Activated T-cell treated with anti-CD3 and anti-CD28 coated beads for 1 hour (primary cell): ENCODE measurements around the gene DGCR2.
"Not testable (repeated sequence)": the region's sequence is repeated elsewhere in the genome, so short reads cannot be mapped to it uniquely, and the experiment has no call there.

Experiments
- DNase-seq: peaks from one replicate; pipeline ENCODE4 v3.0.0-alpha.2; 2020; ENCODE audit warnings: low read depth

The DGCR2 gene

DNA sequence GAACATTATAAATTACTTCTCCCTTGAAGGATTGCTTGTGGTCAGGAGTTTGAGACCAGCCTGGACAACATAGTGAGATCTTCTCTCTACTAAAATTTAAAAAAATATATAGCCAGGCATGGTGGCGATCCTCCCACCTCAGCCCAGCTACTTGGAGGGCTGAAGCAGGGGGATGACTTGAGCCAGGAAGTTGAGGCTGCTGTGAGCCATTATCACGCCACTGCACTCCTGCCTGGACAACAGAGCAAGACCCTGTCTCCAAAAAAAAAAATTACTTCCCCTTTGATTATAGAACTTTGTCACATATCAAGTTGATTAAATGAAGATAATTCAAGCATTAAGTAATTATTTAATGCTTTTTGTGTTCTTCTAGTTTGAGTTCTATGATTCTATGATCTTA is 121.0 kb downstream of the DGCR2 start:
- DNase-seq = no peak

DNA sequence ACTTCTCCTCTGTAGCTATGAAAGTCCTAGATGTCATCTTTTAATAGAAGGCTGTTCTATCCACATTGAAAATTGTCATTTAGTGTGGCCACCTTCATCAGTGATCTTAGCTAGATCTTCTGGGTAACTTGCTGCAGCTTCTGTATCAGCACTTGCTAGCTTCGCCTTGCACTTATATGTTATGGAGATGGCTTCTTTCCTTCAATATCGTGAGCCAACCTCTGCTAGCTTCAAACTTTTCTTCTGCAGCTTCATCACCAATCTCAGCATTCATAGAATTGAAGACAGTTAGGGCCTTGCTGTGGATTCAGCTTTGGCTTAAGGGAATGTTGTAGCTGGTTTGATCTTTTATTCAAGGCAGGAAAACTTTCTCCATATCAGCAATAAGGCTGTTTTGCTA is 122.1 kb downstream of the DGCR2 start:
- not testable (repeated sequence) for DNase-seq

DNA sequence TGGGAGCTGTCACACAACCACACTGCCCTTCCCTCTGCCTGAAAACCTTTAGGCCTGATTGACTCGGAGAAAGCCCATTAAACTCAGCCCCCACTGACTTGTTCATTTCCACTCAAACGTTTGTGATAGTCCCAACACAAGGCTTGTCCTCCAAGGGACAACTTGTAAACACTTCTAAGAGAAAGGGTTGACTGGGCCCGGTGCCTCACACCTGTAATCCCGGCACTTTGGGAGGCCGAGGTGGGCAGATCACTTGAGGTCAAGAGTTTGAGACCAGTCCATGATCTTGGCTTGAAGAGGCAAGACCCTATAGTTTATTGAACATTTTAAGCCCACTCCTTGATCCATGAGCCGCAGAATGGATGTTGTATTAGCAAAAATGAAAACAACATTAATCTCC is 122.8 kb downstream of the DGCR2 start:
- DNase-seq = no peak

DNA sequence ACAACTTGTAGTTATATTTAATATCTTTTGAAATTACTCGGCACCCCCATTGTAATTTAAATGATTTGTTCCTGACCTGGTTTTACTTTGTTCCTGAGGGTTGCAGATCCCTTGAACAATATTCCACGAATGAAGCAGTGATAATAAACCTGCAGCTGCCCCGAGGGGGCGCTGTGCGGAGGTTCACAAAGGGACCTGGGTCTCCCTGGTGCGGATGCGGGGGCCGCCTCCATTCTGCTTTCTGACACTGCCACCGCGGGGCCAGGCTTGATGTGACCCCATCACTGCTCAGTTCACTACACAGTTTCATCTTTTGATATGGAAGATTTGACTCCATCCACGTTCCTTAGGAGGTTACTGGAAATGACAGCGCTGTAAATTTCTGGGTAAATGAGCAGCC is 123.2 kb downstream of the DGCR2 start:
- DNase-seq = no peak

DNA sequence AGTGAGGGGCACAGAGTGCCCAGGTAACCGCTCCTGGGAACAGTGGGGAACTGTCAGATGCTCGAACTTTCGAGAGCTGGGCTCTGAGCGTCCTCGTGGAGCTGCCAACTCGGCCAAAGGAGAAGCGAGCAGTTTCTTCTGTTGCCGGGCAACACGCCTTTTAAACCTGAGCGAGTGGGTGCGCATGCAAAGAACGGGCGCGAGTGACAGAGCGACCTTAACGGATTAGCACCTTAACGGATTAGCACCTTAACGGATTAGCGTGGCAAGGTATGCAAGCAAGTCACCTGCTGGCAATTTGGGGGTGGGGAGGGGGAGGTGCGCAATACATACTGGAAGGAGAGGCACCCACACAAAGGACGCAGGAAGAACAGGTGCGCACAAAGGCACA is 124.3 kb downstream of the DGCR2 start:
- no peak for DNase-seq

DNA sequence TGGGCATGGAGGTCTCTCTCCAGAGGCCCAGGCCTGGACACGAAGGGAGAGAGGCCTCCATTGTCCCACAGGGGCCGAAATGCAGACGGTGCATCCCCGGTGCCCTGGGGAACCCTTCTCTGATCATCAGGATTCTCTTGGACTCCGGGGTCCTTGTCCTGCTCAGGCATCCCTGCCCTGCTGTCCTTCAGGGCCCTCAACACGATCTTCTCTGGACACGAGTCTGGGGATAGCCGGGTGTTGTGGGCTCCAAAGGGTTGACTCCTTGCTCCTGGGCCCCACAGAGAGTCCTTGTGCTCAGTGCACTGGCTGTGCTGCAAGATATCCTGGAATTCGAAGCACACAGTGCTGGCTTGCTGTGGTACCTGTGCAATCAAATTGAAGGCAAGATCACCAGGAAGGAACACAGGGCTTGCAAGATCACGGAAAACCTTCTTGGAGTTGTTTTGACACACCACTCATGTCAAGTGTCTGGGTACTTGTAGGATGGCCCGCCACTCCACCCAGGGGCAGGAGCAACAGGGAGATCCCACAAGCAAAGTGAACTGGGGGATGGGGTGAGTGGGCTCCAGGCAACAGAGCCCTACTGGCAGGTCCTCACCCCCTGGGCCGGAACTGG is 124.8 kb downstream of the DGCR2 start:
- DNase-seq = no peak

DNA sequence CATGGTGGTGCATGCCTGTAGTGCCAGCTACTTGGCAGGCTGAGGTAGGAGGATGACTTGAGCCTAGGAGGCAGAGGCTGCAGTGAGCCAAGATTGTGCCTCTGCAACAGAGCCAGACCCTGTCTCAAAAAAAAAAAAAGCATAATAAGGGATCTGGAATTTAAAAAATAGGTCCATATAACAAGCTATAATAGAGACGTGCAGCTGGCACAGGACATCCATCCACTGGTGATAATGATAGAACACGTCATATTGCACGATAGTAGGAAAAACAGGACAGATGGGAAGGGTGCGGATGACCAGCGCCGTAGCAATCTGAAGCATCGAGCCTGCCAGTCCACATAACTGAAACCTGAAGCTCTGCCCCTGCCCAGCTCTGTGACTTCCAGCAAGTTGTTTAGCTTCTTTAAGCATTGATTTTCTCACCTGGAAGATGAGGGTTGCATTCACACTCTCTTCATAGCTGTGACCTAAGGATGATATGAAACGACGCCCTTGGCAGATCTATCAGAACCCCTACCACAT is 125.8 kb downstream of the DGCR2 start:
- DNase-seq = no peak

DNA sequence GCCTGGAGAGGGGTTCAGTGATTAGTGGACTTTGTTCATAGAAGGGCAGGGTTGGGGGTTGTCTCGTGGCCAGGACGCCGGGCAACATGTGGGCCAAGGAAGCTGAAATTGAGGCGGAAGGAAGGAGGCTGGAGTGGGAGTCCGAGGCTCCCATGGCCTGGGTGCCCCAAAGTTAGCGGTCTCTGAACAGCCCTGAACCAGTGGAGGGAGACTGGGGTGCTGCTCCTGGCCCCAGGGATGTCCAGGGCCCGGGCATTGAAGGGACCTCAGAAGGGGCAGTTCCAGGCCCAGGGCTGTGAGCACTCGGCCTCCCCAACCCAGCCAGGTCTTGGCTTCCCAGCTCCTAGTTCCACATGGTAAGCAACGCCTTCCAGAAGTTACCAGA is 126.9 kb downstream of the DGCR2 start:
- no peak for DNase-seq

DNA sequence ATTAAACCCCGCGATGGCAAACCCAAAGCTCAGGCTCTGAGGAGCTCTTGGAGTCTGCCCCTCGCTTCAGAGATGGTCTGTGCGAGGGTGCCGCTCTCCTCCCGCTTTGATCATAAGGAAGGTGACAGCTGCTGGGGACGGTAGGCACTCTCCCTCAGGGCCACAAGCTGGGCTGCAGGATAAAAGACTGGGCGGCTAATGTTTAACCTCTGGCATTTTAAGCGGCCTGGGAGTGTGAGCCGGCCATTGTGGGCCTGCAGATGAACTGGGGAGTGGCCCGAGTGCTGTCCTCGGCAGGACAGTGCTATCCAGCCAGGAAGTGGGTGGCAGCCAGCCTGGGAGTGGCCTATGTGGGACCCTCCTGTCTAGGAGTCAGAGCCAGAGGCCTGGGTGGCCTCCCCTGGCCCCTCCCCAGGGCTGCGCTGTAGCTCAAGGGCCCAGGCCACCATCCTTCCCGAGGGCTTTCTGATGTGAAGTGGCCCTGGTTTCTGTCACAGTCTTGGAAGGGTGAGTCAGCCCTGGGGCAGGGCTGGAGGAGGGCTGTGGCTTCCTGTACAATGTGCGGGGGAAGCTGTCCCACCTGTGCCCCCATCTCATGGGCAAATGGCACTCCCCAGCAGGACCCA is 127.4 kb downstream of the DGCR2 start:
- no peak for DNase-seq

DNA sequence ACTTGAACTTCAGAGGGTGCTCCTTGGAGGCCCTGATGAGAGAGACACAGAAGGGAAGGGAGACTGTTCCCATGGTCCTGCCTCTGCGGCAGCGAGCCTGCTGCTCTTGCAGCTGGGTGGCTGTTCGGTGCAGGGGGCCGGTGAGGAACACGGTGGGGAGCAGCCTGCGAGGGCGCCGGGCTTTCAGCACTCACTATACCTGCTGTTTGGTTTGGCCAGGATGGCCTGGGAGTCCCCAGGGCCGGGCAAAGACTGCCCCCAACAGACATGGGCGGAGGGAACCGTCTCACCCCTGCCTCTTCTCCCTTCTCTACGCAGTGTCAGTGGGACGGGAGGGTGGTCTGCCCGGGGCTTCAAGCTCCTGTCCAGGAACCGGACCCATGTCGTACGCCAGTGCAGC is 128.2 kb downstream of the DGCR2 start:
- no peak for DNase-seq

DNA sequence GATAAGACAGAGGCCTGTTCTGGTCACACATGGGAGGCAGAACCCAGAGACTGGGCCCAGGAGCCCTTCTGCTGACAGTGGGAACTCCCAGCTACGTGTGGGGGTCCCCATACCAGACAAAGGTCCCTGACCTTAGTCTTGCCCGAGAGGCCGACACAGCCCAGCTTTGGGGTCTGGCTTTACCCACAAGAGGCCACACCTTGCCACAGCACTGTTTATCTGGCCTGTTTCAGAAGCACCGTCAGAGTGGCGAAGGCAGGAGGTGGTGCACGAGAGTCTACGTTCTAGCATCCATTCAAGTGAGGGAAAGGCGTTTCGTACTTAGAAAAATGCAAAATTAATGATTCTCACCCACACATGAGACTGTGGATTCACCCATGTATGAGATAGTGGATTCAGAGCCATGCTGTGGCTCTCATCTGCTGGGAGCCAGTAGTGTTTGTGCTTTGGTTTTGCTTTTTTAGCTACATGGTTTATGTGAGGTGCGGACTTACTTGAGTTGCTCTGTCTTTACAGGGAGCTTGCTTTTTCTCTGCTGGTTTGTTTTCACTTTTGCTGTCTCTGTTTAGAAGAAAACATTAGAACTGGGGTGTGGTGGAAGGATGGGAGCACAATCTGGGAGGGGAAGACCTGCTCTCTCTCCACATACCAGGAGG is 129.5 kb downstream of the DGCR2 start:
- DNase-seq = no peak

DNA sequence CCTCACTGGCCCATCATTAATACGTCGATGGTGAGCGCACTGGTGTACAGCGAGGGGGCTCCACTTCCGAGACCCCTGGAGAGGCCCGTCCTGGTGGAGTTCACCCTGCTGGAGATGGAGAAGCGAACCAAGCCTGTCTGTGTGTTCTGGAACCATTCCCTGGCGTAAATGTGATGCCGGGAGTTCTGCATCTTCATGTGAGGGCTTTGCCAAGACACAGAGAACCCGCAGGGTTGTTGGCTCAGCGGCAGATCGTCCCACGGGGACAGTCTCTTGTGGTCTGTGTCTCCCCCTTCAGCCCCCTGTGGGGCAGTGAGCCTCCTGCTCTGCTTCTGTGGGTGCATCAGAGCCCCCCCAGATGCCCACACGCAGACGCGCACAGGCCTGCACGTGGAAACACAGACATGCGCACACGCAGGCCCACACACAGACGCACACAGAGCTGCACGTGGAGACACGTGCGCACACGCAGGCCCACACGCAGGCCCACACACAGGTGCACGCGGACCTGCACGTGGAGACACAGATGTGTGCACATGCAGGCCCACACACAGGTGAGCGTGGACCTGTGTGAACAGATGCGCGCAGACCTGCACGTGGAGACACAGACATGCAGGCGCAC is 130.3 kb downstream of the DGCR2 start:
- DNase-seq = no peak

DNA sequence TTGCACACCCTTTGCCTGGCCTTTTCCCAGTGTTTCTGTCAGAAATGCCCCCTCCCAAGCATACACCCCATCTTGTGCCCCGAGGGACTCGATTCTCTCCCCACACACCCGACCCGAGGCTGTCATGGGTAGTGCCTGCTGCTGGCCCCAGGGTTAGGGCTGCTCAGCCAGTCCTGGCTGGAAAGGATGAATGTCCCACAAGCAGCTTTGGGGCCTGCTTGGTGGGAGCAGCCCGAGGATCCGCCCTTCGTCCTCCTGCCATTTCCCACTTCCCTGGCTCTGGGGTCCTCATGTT is 131.1 kb downstream of the DGCR2 start:
- DNase-seq = no peak

DNA sequence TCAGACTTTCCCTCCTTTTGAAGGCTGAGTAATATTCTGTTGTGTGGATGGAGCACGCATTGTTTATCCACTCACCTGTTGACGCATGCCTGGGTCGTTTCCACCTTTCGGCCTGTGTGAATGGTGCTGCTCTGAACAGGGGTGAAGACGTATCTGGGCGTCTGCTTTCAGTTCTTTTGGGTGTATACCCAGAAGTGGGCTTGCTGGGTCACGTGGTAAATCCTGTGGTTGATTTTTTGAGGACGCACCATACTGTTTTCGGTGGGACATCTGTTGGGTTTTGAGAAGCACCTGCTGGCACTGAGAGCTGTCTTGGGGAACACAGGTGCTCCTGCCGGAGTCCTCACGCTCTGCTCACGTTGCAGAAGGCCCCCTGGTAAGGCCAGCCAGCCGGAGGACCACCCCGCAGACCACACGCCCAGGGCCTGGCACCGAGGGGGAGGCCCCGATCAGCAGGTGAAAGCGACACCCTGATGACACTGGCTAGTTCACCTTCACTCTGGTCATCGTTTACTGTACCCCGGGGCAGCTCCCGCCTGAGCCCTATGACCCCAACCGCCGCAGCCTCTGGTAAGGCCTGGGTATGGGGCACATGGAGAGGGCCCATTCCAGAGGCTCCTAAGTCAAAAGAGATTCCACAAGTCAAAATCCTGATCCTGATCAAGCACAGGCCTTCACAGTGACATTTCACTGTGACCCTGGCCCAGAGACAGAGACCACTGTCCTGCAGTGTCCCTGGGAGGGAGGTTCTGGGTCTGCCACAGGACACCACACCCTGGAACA is 131.7 kb downstream of the DGCR2 start:
- DNase-seq = no peak

DNA sequence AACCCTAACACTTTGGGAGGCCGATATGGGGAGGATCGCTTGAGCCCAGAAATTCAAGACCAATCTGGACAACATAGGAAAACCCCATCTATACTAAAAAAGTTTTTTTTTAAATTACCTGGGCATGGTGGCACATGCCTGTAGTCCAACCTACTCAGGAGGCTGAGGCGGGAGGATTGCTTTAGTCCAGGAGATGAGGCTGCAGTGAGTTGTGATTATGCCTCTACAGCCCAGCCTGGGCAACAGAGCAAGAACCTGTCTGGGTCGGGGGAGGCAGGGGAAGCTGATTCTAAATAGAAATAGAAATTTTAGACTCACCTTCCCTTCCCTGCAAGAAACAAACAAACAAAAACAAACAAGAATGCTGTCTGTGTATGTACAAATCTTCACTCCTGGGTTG is 133.3 kb downstream of the DGCR2 start:
- no peak for DNase-seq

DNA sequence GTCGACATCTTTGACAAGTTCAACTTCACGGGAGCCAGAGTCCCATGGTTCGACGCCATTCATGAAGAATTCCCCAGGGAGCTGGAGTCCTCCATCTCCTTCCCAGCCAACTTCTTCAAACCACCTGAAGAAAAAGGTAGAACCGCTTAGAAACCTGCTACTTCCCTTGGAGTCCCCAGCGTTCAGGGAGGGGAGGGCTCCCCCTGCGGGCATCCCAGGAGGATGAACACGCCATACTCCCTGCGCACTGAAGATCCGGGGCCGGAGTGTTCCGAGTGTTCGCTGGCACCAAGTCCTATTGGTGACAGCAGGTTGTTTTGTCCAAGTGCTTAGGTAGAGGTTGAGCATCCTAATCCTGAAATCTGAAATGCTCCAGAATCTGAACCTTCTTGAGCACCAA is 134.4 kb downstream of the DGCR2 start:
- DNase-seq = no peak

DNA sequence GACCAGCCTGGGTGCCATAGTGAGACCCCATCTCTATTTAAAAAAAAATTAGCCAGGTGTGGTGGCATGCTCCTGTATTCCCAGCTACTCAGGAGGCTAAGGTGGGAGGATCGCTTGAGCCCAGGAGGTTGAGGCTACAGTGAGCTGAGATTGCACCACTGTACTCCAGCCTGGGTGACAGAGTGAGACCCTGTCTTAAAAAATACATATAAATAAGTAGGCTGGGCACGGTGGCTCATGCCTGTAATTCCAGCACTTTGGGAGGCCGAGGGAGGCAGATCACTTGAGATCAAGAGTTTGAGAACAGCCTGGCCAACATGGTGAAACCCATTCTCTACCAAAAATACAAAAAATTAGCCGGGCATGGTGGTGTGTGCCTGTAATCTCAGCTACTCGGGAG is 135.1 kb downstream of the DGCR2 start:
- DNase-seq = not testable (repeated sequence)
